Psoas muscle (tissue), 8 donors: ENCODE measurements around the gene KLHL30. TPM values are rescaled to one million over a fixed set of nuclear protein-coding genes. Genes with fewer than 3 reads are reported as not detected.
"Not testable (repeated sequence)": the region's sequence is repeated elsewhere in the genome, so short reads cannot be mapped to it uniquely, and the experiment has no call there.

ENCODE experiments used
- ATAC-seq, 4 donors: fragments of 200-7000 bp; cut with Tn5 transposase; one replicate each; pipeline ENCODE4 v1.9.1; 2020; ENCODE audit warnings: moderate library complexity in 3 of 4, mild to moderate bottlenecking in 2 of 4
- DNase-seq, 2 donors: peaks; one replicate each; pipeline ENCODE4 v3.0.0-alpha.2; 2020
- H3K27ac ChIP-seq: fragments of 200-600 bp; one replicate; pipeline ENCODE4 v1.8.0; 2022
- H3K27me3 ChIP-seq, 3 donors: fragments of 200-600 bp in 1 of 3; one replicate each; pipeline versions ENCODE4 v1.6.1 to v1.8.0; 2013 to 2022; ENCODE audit warnings: low read length in 2 of 3, mild to moderate bottlenecking in 2 of 3, moderate library complexity in 1 of 3; ENCODE audit not compliant: insufficient read depth in 3 of 3
- H3K36me3 ChIP-seq, 2 donors: fragments of 200-600 bp in 1 of 2; one replicate each; pipeline versions ENCODE4 v1.6.1 to v1.8.0; 2013 to 2022; ENCODE audit warnings: low read depth in 1 of 2, mild to moderate bottlenecking in 1 of 2, moderate library complexity in 1 of 2; ENCODE audit not compliant: insufficient read depth in 1 of 2
- H3K4me1 ChIP-seq: fragments of 200-600 bp; one replicate; pipeline ENCODE4 v1.8.0; 2022
- H3K4me3 ChIP-seq: fragments of 200-600 bp; one replicate; pipeline ENCODE4 v1.8.0; 2022; ENCODE audit warnings: mild to moderate bottlenecking
- H3K9me3 ChIP-seq: fragments of 200-600 bp; one replicate; pipeline ENCODE4 v1.8.0; 2022
- WGBS, 3 donors: extraction: QIAGEN DNeasy Blood & Tissue Kit; methylation state at CpG; one replicate each; pipeline versions ENCODE4 v1.1.6 to v1.1.7; 2013; 5-methylcytosine and 5-hydroxymethylcytosine counted together
- intact Hi-C, 2 donors: fragments of 100-400 bp; cut with DNase I; formaldehyde crosslinking; loops; one replicate each; pipeline versions ENCODE4 v1.11.0 to v1.14.2; 2022
- polyA plus RNA-seq, 3 donors: library from polyadenylated mRNA; stranded (reverse); fragments of 200-250 nt; gene quantifications; one replicate each; pipeline ENCODE4 v1.2.3, GENCODE V29; 2013
- total RNA-seq, 4 donors: library from RNA; stranded (reverse); fragmentation: NEBNext Ultra II Directional in 2 of 4; extraction: Animal tissue kit (Norgen Biotek cat#: 25700) in 2 of 4; gene quantifications; one replicate each; pipeline versions ENCODE4 v1.2.1 to v1.2.4, GENCODE V29; 2021 to 2023
- TF ChIP-seq, protein P1 (sequence below): fragments of 200-600 bp; IDR thresholded peaks from one replicate; pipeline ENCODE4 v1.8.0; 2022; ENCODE audit warnings: antibody characterized with exemption
- donor health status: healthy with polysubstance abuse.
- donor health status: DM: no; HTN: no; CAD: no; lungs with moderate emphysema.
- donor health status: Bipolar disorder and iron deficiency.
- donor health status: healthy.
- donor health status: DM: yes; HTN: yes; CAD: no.
- donor health status: DM: no; HTN: no; CAD: no.
- donor health status: DM: no; HTN: no; CAD: no.
- donor health status: DM: yes; HTN: yes; CAD: no.

Gene KLHL30
- total and polyA plus RNA-seq, 7 donors = 67.7 to 175 (median 121) TPM

DNA sequence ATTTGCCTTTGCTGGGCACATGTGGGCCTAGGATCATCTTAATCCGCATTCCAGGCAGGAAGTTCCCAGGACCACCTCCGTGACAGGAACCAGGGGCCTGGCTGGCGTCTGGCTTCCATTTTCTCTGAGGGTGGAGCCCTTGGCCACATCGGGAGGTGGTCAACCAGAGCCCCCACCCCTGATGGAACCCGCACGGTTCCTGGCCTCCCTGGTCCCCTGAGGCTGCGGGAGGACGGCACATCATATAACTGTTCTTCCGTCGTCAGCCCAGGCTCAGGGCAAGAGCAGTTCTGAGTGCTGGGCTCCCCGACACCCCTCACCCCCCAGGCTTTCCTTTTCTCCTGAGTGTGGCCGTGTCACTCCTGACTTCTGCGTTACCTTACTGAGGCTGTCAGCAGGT, 24.9 kb upstream of the KLHL30 start:
- 89 to 94% (median 94%) methylated on average over 13 of the region's 13 CpGs for WGBS, 3 donors

DNA sequence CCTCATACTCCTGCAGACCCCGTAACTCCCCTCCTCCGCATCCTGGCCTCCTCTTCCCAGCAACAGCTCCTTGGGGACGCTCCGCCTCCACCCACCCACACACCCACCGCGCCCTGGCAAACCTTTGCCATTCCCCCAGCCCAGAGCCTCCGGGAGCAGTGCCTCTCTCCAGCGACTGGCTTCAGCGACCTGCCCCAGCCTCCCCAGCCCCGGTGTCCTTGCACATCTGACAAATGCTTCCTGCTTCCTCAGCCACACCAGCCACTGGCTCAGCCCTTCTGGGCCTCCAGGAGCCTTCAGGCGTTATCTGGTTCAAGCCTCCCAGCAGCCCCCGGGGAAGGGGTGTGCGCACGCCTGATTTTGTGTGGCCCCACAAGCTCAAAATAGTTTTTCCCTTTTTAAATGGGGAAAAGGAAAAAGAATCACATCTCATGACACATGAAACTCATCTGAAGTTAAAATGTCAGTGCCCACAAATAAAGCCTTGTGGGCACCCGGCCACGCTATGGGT, 24.1 kb upstream of the KLHL30 start:
- Histone ChIP-seq H3K4me1 (no peaks in the 10 kb centered on the region), H3K4me3 (no peak overlapping the region), H3K9me3 (peaks cover 3% of the 10 kb centered on the region), H3K27ac (no peak overlapping the region), H3K27me3 (no peaks in the 10 kb centered on the region), H3K36me3 (no peaks in the 10 kb centered on the region)
- ATAC-seq (no peak), DNase-seq (peak in 1 of 2 donors; percentile 37)
- TF ChIP-seq, protein P1, sequence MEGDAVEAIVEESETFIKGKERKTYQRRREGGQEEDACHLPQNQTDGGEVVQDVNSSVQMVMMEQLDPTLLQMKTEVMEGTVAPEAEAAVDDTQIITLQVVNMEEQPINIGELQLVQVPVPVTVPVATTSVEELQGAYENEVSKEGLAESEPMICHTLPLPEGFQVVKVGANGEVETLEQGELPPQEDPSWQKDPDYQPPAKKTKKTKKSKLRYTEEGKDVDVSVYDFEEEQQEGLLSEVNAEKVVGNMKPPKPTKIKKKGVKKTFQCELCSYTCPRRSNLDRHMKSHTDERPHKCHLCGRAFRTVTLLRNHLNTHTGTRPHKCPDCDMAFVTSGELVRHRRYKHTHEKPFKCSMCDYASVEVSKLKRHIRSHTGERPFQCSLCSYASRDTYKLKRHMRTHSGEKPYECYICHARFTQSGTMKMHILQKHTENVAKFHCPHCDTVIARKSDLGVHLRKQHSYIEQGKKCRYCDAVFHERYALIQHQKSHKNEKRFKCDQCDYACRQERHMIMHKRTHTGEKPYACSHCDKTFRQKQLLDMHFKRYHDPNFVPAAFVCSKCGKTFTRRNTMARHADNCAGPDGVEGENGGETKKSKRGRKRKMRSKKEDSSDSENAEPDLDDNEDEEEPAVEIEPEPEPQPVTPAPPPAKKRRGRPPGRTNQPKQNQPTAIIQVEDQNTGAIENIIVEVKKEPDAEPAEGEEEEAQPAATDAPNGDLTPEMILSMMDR = no peak
- intact Hi-C loops = no loop called here
- WGBS, 3 donors = 76 to 86% (median 83%) methylated on average over 16 of the region's 16 CpGs

More for the DNA sequence above, 24.9 kb upstream of the KLHL30 start:
- no peak for ATAC-seq
- peaks cover 3% of the 10 kb centered on the region for H3K4me1 ChIP-seq
- DNase-seq = no peak
- no peaks in the 10 kb centered on the region for H3K27me3 ChIP-seq
- TF ChIP-seq, protein P1 = no peak
- no peak overlapping the region for H3K4me3 ChIP-seq
- peaks cover 3% of the 10 kb centered on the region for H3K9me3 ChIP-seq
- H3K27ac ChIP-seq = no peak overlapping the region
- H3K36me3 ChIP-seq = no peaks in the 10 kb centered on the region
- intact Hi-C loops = no loop called here

DNA sequence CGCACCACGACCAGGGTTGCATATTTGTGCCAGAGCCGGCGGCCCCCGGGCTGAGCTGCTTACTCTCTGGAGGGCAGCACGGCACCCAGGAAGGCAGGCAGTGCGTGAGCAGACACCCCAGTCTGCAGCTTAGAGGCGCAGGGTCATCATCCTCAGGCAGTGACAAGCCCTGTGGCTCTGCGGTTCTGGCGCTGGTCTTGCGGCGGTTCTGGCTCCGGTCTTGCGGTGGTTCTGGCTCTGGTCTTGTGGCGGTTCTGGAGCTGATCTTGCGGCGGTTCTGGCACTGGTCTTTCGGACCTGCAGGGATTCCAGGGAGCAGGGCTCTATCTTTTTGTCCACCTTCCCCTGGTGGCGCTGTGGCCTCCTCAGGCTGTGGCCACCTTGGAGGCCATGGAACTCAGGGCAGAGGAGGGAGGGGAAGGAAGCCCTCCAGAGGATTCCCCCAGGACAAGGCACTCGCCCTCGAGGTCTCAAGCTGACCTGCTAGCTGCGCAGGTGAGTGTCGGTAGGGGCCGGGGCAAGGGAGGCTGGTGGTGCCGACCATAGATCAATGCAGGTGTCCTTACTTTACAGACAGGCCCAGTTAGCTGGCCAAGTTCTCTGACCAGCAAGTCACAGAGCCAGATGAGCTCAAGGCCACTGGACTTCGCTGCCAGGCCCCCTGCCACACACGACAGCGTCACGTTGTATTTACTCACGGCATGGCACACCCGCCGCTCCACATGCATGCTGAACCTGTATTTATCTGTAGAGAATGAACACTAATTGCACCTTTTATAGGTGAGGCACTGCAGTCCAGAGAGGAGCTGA, 23.4 kb upstream of the KLHL30 start:
- intact Hi-C loops = no loop called here
- Histone ChIP-seq H3K27me3 (no peaks in the 10 kb centered on the region), H3K4me1 (no peaks in the 10 kb centered on the region), H3K36me3 (no peaks in the 10 kb centered on the region), H3K27ac (no peak overlapping the region), H3K4me3 (no peak overlapping the region), H3K9me3 (peaks cover 3% of the 10 kb centered on the region)
- ATAC-seq (no peak), DNase-seq (peak; percentile 10 to 42)
- 88 to 92% (median 91%) methylated on average over 32 of the region's 32 CpGs for WGBS, 3 donors
- TF ChIP-seq, protein P1 = no peak

DNA sequence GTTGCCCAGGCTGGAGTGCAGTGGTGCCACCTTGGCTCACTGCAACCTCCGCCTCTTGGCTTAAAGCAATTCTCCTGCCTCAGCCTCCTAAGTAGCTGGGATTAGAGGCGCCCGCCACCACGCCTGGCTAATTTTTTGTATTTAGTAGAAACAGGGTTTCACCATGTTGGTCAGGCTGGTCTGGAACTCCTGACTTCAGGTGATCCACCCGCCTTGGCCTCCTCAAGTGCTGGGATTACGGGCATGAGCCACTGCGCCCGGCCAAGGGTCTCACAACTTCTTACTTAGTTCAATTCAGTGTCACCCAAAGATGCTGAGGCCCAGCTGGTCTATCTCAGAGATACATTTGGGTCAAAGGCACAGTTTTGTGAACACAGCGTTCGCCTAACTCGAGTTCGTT, 22.8 kb upstream of the KLHL30 start:
- H3K36me3 ChIP-seq, H3K27ac ChIP-seq, H3K9me3 ChIP-seq, intact Hi-C loops, ATAC-seq, H3K27me3 ChIP-seq, H3K4me1 ChIP-seq, H3K4me3 ChIP-seq: not testable (repeated sequence)
- WGBS, 3 donors = 94 to 95% (median 94%) methylated on average over 12 of the region's 12 CpGs
- DNase-seq = peak in 1 of 2 donors; percentile 15

DNA sequence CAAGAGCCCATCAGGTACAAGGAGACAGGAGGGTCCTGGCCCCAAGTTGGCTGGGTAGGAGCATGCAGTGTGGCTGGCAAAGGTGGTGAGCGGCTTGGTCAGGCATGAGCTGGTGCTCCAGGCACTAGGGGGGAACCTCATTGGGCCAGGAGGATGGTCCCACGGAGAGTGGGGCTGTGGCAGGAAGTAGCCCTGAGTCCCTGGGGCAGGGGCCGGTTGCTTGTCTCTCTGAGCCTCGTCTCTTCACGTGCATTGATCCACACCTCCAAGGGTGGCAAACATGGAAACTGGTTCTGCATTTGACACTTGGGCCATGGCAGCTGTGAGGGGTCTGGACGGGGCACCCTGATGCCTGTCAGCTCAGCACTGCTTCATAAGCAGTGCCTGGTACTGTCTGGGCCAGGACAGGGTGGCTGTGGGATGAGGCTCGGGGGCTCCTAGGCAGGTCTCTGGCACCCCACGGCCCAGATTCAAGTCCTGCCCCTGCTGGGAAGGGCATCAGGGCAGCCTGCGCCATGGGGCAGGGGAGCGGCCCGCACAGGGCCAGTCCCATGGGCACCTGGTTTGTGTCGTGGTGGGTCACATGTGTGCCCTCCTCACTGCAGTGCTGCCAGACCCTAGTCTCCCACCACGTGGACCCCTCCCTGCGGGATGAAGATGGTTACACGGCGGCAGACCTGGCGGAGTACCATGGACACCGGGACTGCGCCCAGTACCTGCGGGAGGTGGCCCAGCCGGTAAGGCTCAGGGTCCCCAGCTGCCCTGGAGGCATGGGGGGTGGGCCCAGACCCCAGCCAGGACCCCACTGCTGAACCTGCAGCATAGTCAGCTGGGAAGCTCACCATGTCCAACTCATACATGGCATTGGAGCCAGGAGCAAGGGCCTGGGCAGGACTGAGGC, 21.9 kb upstream of the KLHL30 start:
- Histone ChIP-seq H3K27me3 (no peaks in the 10 kb centered on the region), H3K9me3 (peaks cover 3% of the 10 kb centered on the region), H3K27ac (no peak overlapping the region), H3K4me1 (no peaks in the 10 kb centered on the region), H3K4me3 (no peak overlapping the region), H3K36me3 (no peaks in the 10 kb centered on the region)
- intact Hi-C loops = no loop called here
- WGBS, 3 donors = 89% methylated on average over 20 to 21 of the region's 21 CpGs
- peak; percentile 9 to 41 for DNase-seq
- ATAC-seq = no peak
- TF ChIP-seq, protein P1 = no peak
